Stimulated activated naive CD8-positive, alpha-beta T cell treated with anti-CD3 and anti-CD28 coated beads, Interleukin-15, amount 100 ng/mL, for 72 hours (primary cell): Measurements from ENCODE around the gene CRK.
A peak's percentile ranks its signal among the peaks of the same experiment; 100 is the strongest.
"Not testable (repeated sequence)": the region's sequence is repeated elsewhere in the genome, so short reads cannot be mapped to it uniquely, and the experiment has no call there.

Experiments
- ATAC-seq: fragments of 150-1000 bp; cut with Tn5 transposase; 2 replicates; pipeline ENCODE4 v1.10.0; 2021; ENCODE audit warnings: mild to moderate bottlenecking, moderate library complexity
- DNase-seq, 2 donors: peaks; one replicate each; pipeline ENCODE4 v3.0.0; 2021 to 2022
- H3K27ac Mint-ChIP-seq, 2 donors: one replicate each; pipeline ENCODE4 v1.8.0; 2022; ENCODE audit warnings: mild to moderate bottlenecking in 2 of 2, mixed read lengths in 2 of 2, moderate library complexity in 2 of 2
- H3K27me3 Mint-ChIP-seq: one replicate; pipeline ENCODE4 v1.8.0; 2022; ENCODE audit warnings: mixed read lengths
- H3K4me1 Mint-ChIP-seq: one replicate; pipeline ENCODE4 v1.8.0; 2022; ENCODE audit warnings: mild to moderate bottlenecking, mixed read lengths
- H3K4me3 Mint-ChIP-seq, 2 donors: one replicate each; pipeline ENCODE4 v1.8.0; 2022; ENCODE audit warnings: mild to moderate bottlenecking in 2 of 2, mixed read lengths in 2 of 2, moderate library complexity in 1 of 2
- H3K9me3 Mint-ChIP-seq, 2 donors: one replicate each; pipeline ENCODE4 v1.8.0; 2022; ENCODE audit warnings: mixed read lengths in 2 of 2

Gene CRK

DNA sequence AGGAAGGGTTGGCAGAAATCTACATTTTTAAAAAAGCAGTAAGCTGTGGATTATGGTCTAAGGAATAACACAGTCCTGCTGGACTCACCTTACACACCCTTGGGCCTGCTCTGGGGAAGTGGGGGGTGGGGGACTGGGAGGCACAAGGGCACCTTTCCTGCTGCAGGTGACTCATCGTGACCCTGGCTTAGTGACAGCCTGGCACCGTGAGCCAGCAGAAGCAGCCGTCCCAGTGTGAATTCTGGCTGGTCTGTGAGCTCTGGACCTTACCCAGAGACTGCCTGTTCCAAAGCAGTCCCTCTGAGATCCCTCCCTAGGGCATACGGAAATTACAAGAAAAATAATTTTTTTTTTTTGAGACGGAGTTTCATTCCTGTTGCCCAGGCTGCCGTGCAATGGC is 4.2 kb upstream of the CRK start:
- no peak overlapping the region for H3K27ac Mint-ChIP-seq
- peaks cover 56% of the 10 kb centered on the region for H3K4me1 Mint-ChIP-seq
- no peak overlapping the region for H3K4me3 Mint-ChIP-seq
- ATAC-seq (no peak), DNase-seq (no peak)
- peaks cover 0 to 5% of the 10 kb centered on the region in 2 donors for H3K9me3 Mint-ChIP-seq
- peaks cover 74% of the 10 kb centered on the region for H3K27me3 Mint-ChIP-seq

DNA sequence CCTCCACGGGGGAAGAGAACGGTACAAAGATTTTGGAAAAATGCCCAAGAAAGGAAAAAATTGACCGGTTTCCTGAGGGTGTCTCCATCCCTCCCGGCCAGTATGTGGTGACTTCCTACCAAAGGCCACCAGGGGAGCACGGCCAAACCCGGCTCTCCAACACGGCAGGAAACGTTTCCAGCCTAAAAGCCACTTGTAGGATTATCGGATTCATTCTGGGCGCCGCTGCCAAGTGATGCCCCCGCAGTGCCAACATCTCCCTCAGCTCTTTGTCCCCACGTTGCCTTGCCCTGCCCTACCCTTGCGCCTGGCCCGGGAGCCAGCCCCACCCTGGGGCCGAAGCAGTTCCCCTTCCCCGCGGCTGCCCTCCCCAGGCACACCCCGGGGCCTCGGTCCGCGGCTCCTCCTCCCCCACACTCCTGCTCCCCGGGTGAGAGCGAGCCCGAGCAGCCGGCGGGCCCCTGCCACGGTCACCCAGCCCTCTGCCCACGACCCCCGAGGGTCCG is 688 bp downstream of the CRK start:
- Mint-ChIP-seq H3K4me1 (peaks cover 56% of the 10 kb centered on the region), H3K9me3 (no peaks in the 10 kb centered on the region), H3K27ac (peak overlapping the region; percentile 66 to 95), H3K27me3 (peaks cover 25% of the 10 kb centered on the region), H3K4me3 (peak overlapping the region; percentile 83 to 92)
- DNase-seq (peak; percentile 44 to 47), ATAC-seq (peak; percentile 35)

DNA sequence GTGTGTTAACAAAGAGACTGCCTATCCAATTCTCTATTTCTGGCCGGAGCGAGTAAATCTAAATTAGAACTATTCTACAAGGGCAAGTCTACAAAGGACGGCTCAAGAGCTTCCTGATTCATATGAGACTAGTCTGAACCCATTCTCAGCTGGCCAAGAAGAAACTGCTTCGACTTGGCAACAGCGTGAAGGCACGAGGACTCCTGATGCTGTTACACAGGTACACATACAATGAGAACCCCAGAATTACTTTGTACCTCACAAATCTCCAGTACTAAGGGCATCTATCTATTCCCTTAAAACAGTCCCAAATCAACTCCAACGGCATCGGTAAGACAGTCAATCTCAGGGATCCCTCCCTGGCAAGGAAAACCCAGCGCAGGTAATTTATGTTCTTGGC is 1.5 kb downstream of the CRK start:
- Mint-ChIP-seq H3K27me3 (peaks cover 17% of the 10 kb centered on the region), H3K9me3 (no peaks in the 10 kb centered on the region), H3K27ac (peak overlapping the region; percentile 19 to 57), H3K4me1 (peaks cover 51% of the 10 kb centered on the region), H3K4me3 (peak overlapping the region; percentile 83 to 92)
- DNase-seq (no peak), ATAC-seq (no peak)

DNA sequence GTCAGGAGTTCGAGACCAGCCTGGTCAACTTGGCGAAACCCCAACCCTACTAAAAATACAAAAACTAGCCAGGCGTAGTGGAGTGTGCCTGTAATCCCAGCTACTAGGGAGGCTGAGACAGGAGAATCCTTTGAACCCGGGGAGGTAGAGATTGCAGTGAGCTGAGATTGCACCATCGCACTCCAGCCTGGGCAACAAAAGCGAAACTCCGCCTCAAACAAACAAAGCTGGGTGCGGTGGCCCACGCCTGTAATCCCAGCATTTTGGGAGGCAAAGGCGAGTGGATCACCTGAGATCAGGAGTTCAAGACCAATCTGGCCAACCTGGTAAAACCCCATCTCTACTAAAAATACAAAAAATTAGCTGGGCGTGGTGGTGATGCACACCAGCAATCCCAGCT is 2.3 kb downstream of the CRK start:
- H3K27me3 Mint-ChIP-seq = peaks cover 13% of the 10 kb centered on the region
- H3K27ac Mint-ChIP-seq = peak overlapping the region in 1 of 2 donors; percentile 91
- peak overlapping the region; percentile 45 to 60 for H3K4me3 Mint-ChIP-seq
- not testable (repeated sequence) for ATAC-seq, H3K9me3 Mint-ChIP-seq, DNase-seq
- H3K4me1 Mint-ChIP-seq = peaks cover 59% of the 10 kb centered on the region

DNA sequence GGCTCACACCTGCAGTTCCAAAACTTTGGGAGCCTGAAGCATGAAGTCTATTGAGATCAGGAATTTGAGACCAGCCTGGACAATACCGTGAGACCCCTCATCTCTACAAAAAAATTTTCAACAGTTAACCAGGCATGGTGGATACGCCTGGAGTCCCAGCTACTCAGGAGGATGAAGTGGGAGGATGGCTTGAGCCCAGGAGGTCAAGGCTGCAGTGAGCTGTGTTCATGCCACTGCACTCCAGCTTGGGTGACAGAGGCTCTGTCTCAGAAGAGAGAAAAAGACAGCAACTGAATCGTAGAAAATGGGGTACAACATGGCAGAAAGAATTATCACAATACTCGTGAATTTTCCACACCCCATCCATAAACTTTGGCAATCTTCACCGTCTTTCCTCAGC is 3.2 kb downstream of the CRK start:
- no peak for ATAC-seq
- Mint-ChIP-seq H3K27ac (no peak overlapping the region), H3K4me1 (peaks cover 63% of the 10 kb centered on the region), H3K27me3 (peaks cover 10% of the 10 kb centered on the region), H3K4me3 (no peak overlapping the region), H3K9me3 (no peaks in the 10 kb centered on the region)
- DNase-seq = no peak

DNA sequence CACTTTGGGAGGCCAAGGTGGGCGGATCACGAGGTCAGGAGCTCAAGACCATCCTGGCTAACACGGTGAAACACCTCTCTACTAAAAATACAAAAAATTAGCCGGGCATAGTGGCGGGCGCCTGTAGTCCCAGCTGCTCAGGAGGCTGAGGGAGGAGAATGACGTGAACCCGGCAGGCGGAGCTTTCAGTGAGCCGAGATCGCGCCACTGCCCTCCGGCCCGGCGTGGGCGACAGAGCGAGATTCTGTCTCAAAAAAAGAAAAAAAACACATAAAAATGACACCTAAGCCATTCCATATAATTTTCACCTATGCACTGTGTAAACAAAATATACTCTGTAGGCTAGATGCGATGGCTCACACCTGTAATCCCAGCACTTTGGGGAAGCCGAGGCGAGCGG is 5.8 kb downstream of the CRK start:
- not testable (repeated sequence) for ATAC-seq, H3K9me3 Mint-ChIP-seq, H3K4me3 Mint-ChIP-seq, DNase-seq, H3K27ac Mint-ChIP-seq, H3K27me3 Mint-ChIP-seq
- peaks cover 62% of the 10 kb centered on the region for H3K4me1 Mint-ChIP-seq

DNA sequence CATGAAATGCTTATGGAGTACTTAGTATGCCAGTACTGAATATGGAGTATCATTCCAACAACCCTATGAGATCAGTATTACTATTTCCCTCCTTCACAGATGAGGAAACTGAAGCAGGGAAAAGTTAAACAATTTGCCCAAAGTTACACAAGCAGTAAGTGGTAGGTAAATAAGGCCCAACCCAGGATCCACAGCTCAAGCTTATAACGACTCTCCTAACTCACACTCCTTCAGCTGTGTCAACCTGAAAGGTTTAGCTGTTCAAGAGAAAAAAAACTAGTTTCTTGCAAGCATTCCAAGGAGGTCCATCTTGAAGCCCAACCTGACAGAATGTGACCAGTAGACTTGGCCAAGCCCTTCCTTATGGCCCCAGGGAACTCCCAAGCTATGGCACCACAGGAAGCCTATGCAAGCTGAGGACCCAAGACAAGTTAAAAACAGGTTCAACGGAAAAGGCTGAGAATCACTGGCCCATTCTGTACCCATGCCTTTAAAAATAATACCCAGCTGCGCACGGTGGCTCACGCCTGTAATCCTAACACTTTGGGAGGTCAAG is 6.5 kb downstream of the CRK start:
- Mint-ChIP-seq H3K4me3 (no peak overlapping the region), H3K9me3 (no peaks in the 10 kb centered on the region), H3K27ac (no peak overlapping the region), H3K27me3 (no peaks in the 10 kb centered on the region), H3K4me1 (peaks cover 55% of the 10 kb centered on the region)
- DNase-seq (no peak), ATAC-seq (no peak)

DNA sequence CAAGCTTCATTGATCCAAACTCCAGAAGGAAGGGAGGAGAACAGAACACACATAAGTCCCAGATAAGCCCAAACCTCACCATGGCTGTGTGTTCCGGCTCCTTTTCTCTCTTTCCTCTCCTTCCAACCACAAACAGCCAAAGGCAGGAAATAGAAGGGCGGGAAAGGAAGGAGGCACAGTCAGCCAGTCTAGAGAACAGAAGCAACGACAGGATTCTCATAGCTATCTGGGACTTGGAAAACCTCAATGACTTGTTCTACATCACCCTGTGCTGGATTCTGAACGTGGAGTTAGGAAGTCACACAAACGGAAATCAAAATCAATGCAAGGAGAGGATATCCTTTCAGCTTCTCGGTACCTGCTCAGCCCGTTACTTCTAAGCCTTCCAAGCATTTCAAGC is 9.0 kb downstream of the CRK start:
- Mint-ChIP-seq H3K9me3 (no peaks in the 10 kb centered on the region), H3K4me3 (no peak overlapping the region), H3K4me1 (peaks cover 30% of the 10 kb centered on the region), H3K27me3 (no peaks in the 10 kb centered on the region), H3K27ac (peak overlapping the region in 1 of 2 donors; percentile 54)
- no peak for DNase-seq
- ATAC-seq = no peak

DNA sequence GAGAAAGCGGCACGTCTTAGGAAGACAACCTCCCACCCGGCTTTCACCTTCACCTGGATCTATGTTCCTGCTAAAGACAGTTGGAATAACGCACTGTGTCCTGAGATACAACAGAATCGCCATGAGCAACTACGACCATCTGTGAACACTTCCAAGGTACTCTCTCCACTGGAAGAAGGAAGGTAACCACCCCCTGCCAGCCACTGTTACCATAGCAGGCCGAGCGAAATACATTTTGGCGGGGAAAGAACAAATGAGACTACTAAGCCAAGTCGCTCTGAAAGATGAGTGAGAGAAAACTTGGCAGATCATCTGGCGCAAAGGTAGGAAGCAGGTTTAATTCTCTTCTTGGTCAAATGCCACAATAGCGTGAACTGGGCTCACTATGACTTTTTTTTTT is 9.8 kb downstream of the CRK start:
- no peak overlapping the region for H3K4me3 Mint-ChIP-seq
- no peaks in the 10 kb centered on the region for H3K9me3 Mint-ChIP-seq
- H3K27me3 Mint-ChIP-seq = no peaks in the 10 kb centered on the region
- H3K4me1 Mint-ChIP-seq = peaks cover 30% of the 10 kb centered on the region
- ATAC-seq (no peak), DNase-seq (no peak)
- no peak overlapping the region for H3K27ac Mint-ChIP-seq

DNA sequence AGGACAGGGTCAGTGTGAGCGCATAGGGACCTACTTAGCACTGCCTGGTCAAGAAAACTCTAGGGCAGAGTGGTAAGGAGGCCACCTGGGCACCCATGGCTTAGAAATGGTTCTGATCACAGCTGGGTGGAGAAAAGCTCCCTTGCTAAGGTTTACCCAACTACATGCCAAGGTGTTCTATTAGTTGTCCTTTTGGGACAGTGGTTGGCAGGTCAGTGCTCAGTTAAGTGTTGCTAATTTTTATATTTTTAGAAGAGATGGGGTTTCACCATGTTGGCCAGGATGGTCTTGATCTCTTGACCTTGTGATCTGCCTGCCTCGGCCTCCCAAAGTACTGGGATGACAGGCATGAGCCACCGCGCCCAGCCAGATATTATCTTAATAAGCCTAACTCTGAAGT is 10.3 kb downstream of the CRK start:
- DNase-seq, H3K4me3 Mint-ChIP-seq, H3K27me3 Mint-ChIP-seq, H3K9me3 Mint-ChIP-seq, ATAC-seq: not testable (repeated sequence)
- H3K4me1 Mint-ChIP-seq = peaks cover 30% of the 10 kb centered on the region
- H3K27ac Mint-ChIP-seq = peak overlapping the region in 1 of 2 donors; percentile 34

DNA sequence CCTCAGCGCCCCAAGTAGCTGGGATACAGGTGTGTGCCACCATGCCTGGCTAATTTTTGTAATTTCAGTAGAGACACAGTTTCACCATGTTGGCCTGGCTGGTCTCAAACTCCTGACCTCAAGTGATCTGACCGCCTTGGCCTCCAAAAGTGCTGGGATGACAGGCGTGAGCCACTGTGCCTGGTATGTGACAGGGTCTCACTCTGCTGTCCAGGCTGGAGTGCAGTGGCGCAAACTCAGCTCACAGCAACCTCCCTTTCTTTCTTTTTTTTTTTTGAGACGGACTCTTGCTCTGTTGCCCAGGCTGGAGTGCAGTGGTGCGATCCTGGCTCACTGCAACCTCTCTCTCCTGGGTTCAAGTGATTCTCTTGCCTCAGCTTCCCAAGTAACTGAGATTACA is 13.3 kb downstream of the CRK start:
- not testable (repeated sequence) for H3K4me3 Mint-ChIP-seq, H3K27ac Mint-ChIP-seq, ATAC-seq, H3K27me3 Mint-ChIP-seq, DNase-seq, H3K9me3 Mint-ChIP-seq
- peaks cover 20% of the 10 kb centered on the region for H3K4me1 Mint-ChIP-seq

DNA sequence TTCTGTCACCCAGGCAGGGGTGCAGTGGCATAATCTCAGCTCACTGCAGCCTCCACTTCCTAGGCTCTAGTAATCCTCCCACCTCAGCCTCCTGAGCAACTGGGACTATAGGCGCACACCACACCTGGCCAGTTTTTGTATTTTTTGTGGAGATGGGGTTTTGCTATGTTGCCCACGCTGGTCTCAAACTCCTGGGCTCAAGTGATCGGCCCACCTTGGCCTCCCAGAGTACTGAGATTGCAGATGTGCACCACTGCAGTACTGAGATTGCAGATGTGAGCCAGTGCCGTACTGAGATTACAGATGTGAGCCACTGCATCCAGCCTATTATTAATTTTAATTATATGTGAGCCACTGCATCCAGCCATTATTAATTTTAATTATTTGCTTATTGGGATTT is 13.8 kb downstream of the CRK start:
- no peak for ATAC-seq

DNA sequence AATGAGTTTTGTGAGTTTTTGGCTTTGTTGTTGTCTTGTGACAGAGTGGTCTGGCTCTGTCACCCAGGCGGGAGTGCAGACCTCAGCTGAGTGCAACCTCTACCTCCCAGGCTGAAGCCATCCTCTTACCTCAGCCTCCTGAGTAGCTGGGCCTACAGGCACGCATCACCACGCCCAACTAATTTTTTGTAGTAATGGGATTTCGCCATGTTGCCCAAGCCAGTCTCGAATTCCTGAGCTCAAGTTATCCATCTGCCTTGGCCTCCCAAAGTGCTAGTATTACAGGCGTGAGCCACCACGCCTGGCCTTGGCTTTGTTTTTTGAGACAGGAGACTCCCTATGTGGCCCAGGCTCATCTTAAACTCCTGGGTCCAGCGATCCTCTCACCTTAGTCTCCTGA is 15.1 kb downstream of the CRK start:
- H3K27ac Mint-ChIP-seq = no peak overlapping the region
- peaks cover 16% of the 10 kb centered on the region for H3K4me1 Mint-ChIP-seq
- no peaks in the 10 kb centered on the region for H3K27me3 Mint-ChIP-seq
- H3K4me3 Mint-ChIP-seq = no peak overlapping the region
- DNase-seq = no peak
- no peaks in the 10 kb centered on the region for H3K9me3 Mint-ChIP-seq
- no peak for ATAC-seq

More for the DNA sequence above, 13.8 kb downstream of the CRK start:
- Mint-ChIP-seq H3K4me1 (peaks cover 15% of the 10 kb centered on the region), H3K9me3 (no peaks in the 10 kb centered on the region), H3K27me3 (no peaks in the 10 kb centered on the region), H3K4me3 (no peak overlapping the region), H3K27ac (no peak overlapping the region)
- no peak for DNase-seq

DNA sequence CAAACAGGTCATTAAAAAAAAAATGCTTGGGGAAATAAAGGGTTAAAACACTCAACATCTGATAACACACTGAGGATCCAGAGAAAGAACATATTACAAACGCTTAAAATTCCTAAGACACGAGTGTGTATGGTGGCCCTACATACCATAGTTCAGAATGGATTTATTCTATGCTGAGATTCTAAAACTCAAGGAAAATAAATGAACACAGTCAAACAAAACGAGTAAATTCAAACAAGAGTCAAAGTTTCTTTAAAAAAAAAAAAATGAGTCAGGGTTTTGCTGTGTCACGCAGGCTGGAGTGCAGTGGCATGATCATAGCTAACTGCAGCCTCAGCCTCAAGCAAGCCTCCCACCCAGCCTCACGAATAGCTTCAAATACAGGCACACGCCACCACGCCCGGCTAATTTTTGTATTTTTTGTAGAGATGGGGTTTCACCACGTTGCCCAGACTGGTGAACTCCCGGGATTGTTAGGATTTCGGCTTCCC is 17.4 kb downstream of the CRK start:
- H3K27me3 Mint-ChIP-seq = no peaks in the 10 kb centered on the region
- ATAC-seq (no peak), DNase-seq (no peak)
- no peaks in the 10 kb centered on the region for H3K9me3 Mint-ChIP-seq
- peaks cover 15% of the 10 kb centered on the region for H3K4me1 Mint-ChIP-seq
- no peak overlapping the region for H3K4me3 Mint-ChIP-seq
- peak overlapping the region in 1 of 2 donors; percentile 19 for H3K27ac Mint-ChIP-seq

DNA sequence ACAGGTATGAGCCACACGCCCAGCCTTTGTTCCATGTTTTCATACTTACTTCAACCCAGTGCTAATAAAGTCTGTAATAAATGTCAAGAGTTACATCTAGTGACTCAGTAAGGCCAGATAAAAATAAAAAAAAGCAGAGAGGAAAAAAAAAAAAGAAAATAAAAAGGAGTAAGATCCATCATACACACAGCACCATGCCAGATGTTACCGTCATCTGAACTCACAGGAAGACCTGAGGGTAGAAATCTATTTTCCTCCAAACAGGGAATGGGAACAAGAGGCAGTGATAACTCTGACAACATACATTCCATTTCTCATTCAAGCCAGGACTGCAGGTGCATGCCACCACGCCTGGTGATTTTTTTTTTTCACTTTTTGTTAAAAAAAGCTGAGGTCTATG is 20.7 kb downstream of the CRK start:
- ATAC-seq = no peak
- Mint-ChIP-seq H3K4me1 (peaks cover 15% of the 10 kb centered on the region), H3K27ac (peak overlapping the region; percentile 71 to 90), H3K4me3 (no peak overlapping the region), H3K9me3 (no peaks in the 10 kb centered on the region), H3K27me3 (no peaks in the 10 kb centered on the region)
- no peak for DNase-seq

DNA sequence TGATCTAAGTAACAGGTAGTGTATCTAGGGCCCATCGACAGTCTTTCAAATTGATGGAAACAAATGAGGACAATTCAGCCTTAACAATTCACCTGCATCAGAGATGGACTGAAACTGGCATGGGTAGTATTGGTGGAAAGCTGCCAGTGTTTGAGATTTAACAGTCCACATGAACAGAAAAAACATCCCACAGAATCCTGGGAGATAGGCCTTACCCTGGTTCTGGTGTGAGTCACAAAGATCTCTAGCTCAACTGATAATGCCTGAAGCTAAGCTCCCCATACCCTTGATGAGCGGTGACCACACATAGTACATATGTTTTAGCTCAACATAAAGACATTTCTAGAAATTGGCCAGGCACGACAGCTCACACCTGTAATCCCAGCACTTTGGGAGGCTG is 21.9 kb downstream of the CRK start:
- DNase-seq (no peak), ATAC-seq (no peak)
- no peak overlapping the region for H3K4me3 Mint-ChIP-seq
- H3K27ac Mint-ChIP-seq = no peak overlapping the region
- no peaks in the 10 kb centered on the region for H3K9me3 Mint-ChIP-seq
- H3K4me1 Mint-ChIP-seq = peaks cover 9% of the 10 kb centered on the region
- H3K27me3 Mint-ChIP-seq = no peaks in the 10 kb centered on the region

DNA sequence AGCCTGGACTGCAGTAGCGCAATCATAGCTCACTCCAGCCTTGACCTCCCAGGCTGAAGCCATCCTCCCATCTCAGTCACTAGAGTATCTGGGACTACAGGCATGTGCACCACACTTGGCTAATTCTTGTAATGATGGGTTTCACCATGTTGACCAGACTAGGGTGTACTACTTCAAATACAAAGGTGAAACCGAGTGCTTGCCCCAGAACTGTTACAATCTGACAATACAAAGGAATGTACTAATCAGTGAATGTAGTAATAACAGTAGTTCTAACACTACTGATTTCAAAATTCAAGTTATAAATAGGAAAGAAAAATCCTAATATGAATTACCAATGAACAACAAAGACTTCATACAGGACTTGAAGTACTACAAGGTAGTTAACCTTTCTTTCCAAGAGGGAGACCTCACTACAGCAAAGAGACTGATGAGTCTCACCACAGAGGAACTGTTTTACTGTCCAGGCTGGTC is 24.4 kb downstream of the CRK start:
- DNase-seq (no peak), ATAC-seq (peak; percentile 39)
- Mint-ChIP-seq H3K4me3 (no peak overlapping the region), H3K9me3 (no peaks in the 10 kb centered on the region), H3K27ac (no peak overlapping the region), H3K27me3 (no peaks in the 10 kb centered on the region), H3K4me1 (peaks cover 5% of the 10 kb centered on the region)
